Measurements from ENCODE around the gene DOCK8.

- TF ChIP-seq MAFK (IDR thresholded peaks at IDR 0.05; ENCODE audit: low read depth, low read length), result no peak
- no peak for TF ChIP-seq ELK1 (IDR thresholded peaks at IDR 0.05; ENCODE audit: borderline replicate concordance, low read depth, low read length)
- TF ChIP-seq CHD1 (IDR thresholded peaks at IDR 0.05; ENCODE audit: low read depth, low read length), result no peak
- TF ChIP-seq CTCF (conservative IDR thresholded peaks at IDR 0.05; ENCODE audit: low read depth, low read length), result no peak
- no peak for TF ChIP-seq POLR2A (IDR thresholded peaks at IDR 0.05; ENCODE audit: low read depth, low read length)
- no peak for TF ChIP-seq CEBPB (IDR thresholded peaks at IDR 0.05; ENCODE audit: low read depth, low read length)
- TF ChIP-seq BHLHE40 (IDR thresholded peaks at IDR 0.05; ENCODE audit: low read depth, low read length), result no peak
- no peak for TF ChIP-seq RAD21 (IDR thresholded peaks at IDR 0.05; ENCODE audit: low read length)
- no peak for TF ChIP-seq FOS (IDR thresholded peaks at IDR 0.05; ENCODE audit: low read depth, low read length)
- no peak for TF ChIP-seq SMC3 (IDR thresholded peaks at IDR 0.05; ENCODE audit: low read depth, low read length)
- TF ChIP-seq, protein P1, sequence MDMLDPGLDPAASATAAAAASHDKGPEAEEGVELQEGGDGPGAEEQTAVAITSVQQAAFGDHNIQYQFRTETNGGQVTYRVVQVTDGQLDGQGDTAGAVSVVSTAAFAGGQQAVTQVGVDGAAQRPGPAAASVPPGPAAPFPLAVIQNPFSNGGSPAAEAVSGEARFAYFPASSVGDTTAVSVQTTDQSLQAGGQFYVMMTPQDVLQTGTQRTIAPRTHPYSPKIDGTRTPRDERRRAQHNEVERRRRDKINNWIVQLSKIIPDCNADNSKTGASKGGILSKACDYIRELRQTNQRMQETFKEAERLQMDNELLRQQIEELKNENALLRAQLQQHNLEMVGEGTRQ (IDR thresholded peaks at IDR 0.05; ENCODE audit: low read depth, low read length), result no peak
- TF ChIP-seq MAZ (IDR thresholded peaks at IDR 0.05; ENCODE audit: borderline replicate concordance, low read depth, low read length), result no peak
- no peak for TF ChIP-seq RCOR1 (IDR thresholded peaks at IDR 0.05; ENCODE audit: insufficient replicate concordance, low read length)
Observed at GRCh38 chr9:447230-448025, 232.8 kb downstream of the DOCK8 start.
